Measurements from ENCODE around the gene RNF150.

- TF ChIP-seq CTCF (IDR thresholded peaks at IDR 0.05) (no peak), POLR2A (IDR thresholded peaks at IDR 0.05) (no peak)
These were observed 112.4 kb downstream of the RNF150 start for GRCh38 chr4:141020801-141021261.

Measured in adrenal gland (tissue), 5 donors.